B cell (primary cell): ENCODE results near the gene GPC3. TPM values are rescaled to one million over a fixed set of nuclear protein-coding genes. Genes with fewer than 3 reads are reported as not detected.

Source experiments
- ATAC-seq: fragments of 200-7000 bp; cut with Tn5 transposase; one replicate; pipeline ENCODE4 v1.10.0; 2021; ENCODE audit warnings: low read depth, mild to moderate bottlenecking, moderate number of reproducible peaks, moderate library complexity
- CTCF ChIA-PET: fragments of 350-600 bp; sonication (Branson Sonifier 250); formaldehyde crosslinking; loops from one replicate; lab custom pipeline; 2021; ENCODE audit warnings: antibody characterized with exemption, inconsistent platforms; lab: Charles Lee
- POLR2A ChIA-PET: fragments of 350-600 bp; sonication (Branson Sonifier 250); formaldehyde crosslinking; loops from one replicate; lab custom pipeline; 2021; ENCODE audit warnings: antibody characterized with exemption; lab: Charles Lee
- DNase-seq: peaks from one replicate; pipeline ENCODE4 v3.0.0; 2013
- H2AFZ ChIP-seq: 2 replicates; pipeline ENCODE4 v1.6.1; 2012; ENCODE audit warnings: mild to moderate bottlenecking, low read depth, low read length; ENCODE audit not compliant: insufficient read depth, poor library complexity, severe bottlenecking
- H3K27ac ChIP-seq, 2 donors: 1 replicate in 1 of 2; 2 replicates in 1 of 2; pipeline ENCODE4 v1.5.1; 2012 to 2013; ENCODE audit warnings: low read length in 2 of 2, mild to moderate bottlenecking in 2 of 2, moderate library complexity in 1 of 2
- H3K27me3 ChIP-seq, 4 experiments: fragments of 200-600 bp in 1 of 4; sonication (generic) in 1 of 4; replicated peaks in 1 of 4; 1 replicate in 2 of 4; 2 replicates in 2 of 4; pipeline versions ENCODE4 v1.6.1 to v1.7.0; 2013 to 2016; ENCODE audit warnings: low read length in 3 of 4, mild to moderate bottlenecking in 2 of 4, mixed read lengths in 1 of 4, moderate library complexity in 1 of 4; ENCODE audit not compliant: insufficient read depth in 4 of 4, control insufficient read depth in 3 of 4; ENCODE audit errors: control extremely low read depth in 1 of 4
- H3K36me3 ChIP-seq, 2 experiments: replicated peaks in 1 of 2; 1 replicate in 1 of 2; 2 replicates in 1 of 2; pipeline versions ENCODE4 v1.6.1 to v1.7.1; 2013; ENCODE audit warnings: low read length in 1 of 2; ENCODE audit not compliant: insufficient read depth in 2 of 2, control insufficient read depth in 1 of 2; ENCODE audit errors: control extremely low read depth in 1 of 2, extremely low read depth in 1 of 2
- H3K4me1 ChIP-seq, 2 donors: fragments of 200-600 bp in 1 of 2; sonication (generic) in 1 of 2; 1 replicate in 1 of 2; 2 replicates in 1 of 2; pipeline versions ENCODE4 v1.5.1 to v1.6.1; 2013 to 2017; ENCODE audit warnings: low read length in 2 of 2; ENCODE audit not compliant: control insufficient read depth in 2 of 2, insufficient read depth in 2 of 2
- H3K4me2 ChIP-seq: replicated peaks from 2 replicates; pipeline ENCODE3; 2012; ENCODE audit warnings: mild to moderate bottlenecking, low read depth, low read length; ENCODE audit not compliant: poor library complexity, severe bottlenecking
- H3K4me3 ChIP-seq, 5 experiments: fragments of 200-600 bp in 1 of 5; sonication (generic) in 1 of 5; 1 replicate in 3 of 5; 2 replicates in 2 of 5; pipeline versions ENCODE4 v1.5.1 to v1.7.0; 2011 to 2016; ENCODE audit warnings: low read length in 4 of 5, mild to moderate bottlenecking in 4 of 5, low read depth in 2 of 5, control low read depth in 1 of 5, moderate library complexity in 1 of 5; ENCODE audit not compliant: insufficient read depth in 1 of 5; ENCODE audit errors: control extremely low read depth in 1 of 5, extremely low read depth in 1 of 5
- H3K79me2 ChIP-seq: fragments of 200-600 bp; sonication (generic); one replicate; pipeline ENCODE4 v1.6.0; 2016; ENCODE audit warnings: low read length; ENCODE audit not compliant: control insufficient read depth, insufficient read depth
- H3K9ac ChIP-seq: fragments of 200-600 bp; sonication (generic); 2 replicates; pipeline ENCODE4 v1.6.1; 2017; ENCODE audit warnings: mild to moderate bottlenecking, low read length, moderate library complexity
- H3K9me3 ChIP-seq, 3 donors: one replicate each; pipeline versions ENCODE4 v1.6.1 to v1.7.1; 2013; ENCODE audit warnings: low read length in 2 of 3; ENCODE audit not compliant: control insufficient read depth in 2 of 3, insufficient read depth in 1 of 3; ENCODE audit errors: control extremely low read depth in 1 of 3
- H4K20me1 ChIP-seq: 2 replicates; pipeline ENCODE4 v1.6.0; 2012; ENCODE audit warnings: mild to moderate bottlenecking, low read length; ENCODE audit not compliant: insufficient read depth, control insufficient read depth, poor library complexity, severe bottlenecking
- H3K27ac Mint-ChIP-seq: one replicate; pipeline ENCODE4 v1.8.0; 2021; ENCODE audit warnings: mixed read lengths
- H3K27me3 Mint-ChIP-seq: one replicate; pipeline ENCODE4 v1.8.0; 2021; ENCODE audit warnings: mixed read lengths
- H3K4me1 Mint-ChIP-seq: one replicate; pipeline ENCODE4 v1.8.0; 2021; ENCODE audit warnings: mixed read lengths
- H3K4me3 Mint-ChIP-seq: one replicate; pipeline ENCODE4 v1.8.0; 2021; ENCODE audit warnings: mixed read lengths
- H3K9me3 Mint-ChIP-seq: one replicate; pipeline ENCODE4 v1.8.0; 2022; ENCODE audit warnings: mixed read lengths; ENCODE audit not compliant: insufficient read depth
- EZH2 ChIP-seq: IDR thresholded peaks from 2 replicates; pipeline ENCODE4 v1.6.1; 2012; ENCODE audit warnings: borderline replicate concordance, low read depth, mild to moderate bottlenecking, moderate library complexity, low read length; ENCODE audit not compliant: insufficient read depth, poor library complexity, severe bottlenecking
- WGBS: methylation state at CpG from one replicate; pipeline ENCODE4 v1.1.5; 2013; ENCODE audit warnings: missing lambda C conversion rate; ENCODE audit not compliant: insufficient coverage; 5-methylcytosine and 5-hydroxymethylcytosine counted together
- intact Hi-C: fragments of 100-400 bp; cut with micrococcal nuclease; formaldehyde crosslinking; loops from one replicate; pipeline ENCODE4 v1.10.0; 2022
- polyA plus RNA-seq: library from polyadenylated mRNA; depleted of rRNA; stranded (reverse); fragments of >200 nt; gene quantifications from 2 replicates; pipeline ENCODE4 v1.2.3, GENCODE V29; 2012
- total RNA-seq, 2 donors: library from RNA; stranded (reverse); fragments of 120-200 nt in 1 of 2; gene quantifications; 1 replicate in 1 of 2; 2 replicates in 1 of 2; pipeline versions ENCODE4 v1.2.3 to v1.2.4, GENCODE V29; 2013 to 2022
- TF ChIP-seq, protein P1 (sequence below): fragments of 200-600 bp; IDR thresholded peaks from one replicate; pipeline ENCODE4 v1.8.0; 2022; ENCODE audit warnings: antibody characterized with exemption, mild to moderate bottlenecking

Gene GPC3
- total and polyA plus RNA-seq, 2 donors (not counting 1 experiment from before 2014, with no cell fraction given) = not detected

GRCh38 chrX:133953078-133953477 lies 32.3 kb downstream of the GPC3 start:
- CTCF ChIA-PET = no interaction called here
- no peaks in the 10 kb centered on the region for H3K27me3 ChIP-seq

GRCh38 chrX:133951098-133951497 lies 34.3 kb downstream of the GPC3 start:
- no peak overlapping the region for H3K4me2 ChIP-seq
- TF ChIP-seq, protein P1, sequence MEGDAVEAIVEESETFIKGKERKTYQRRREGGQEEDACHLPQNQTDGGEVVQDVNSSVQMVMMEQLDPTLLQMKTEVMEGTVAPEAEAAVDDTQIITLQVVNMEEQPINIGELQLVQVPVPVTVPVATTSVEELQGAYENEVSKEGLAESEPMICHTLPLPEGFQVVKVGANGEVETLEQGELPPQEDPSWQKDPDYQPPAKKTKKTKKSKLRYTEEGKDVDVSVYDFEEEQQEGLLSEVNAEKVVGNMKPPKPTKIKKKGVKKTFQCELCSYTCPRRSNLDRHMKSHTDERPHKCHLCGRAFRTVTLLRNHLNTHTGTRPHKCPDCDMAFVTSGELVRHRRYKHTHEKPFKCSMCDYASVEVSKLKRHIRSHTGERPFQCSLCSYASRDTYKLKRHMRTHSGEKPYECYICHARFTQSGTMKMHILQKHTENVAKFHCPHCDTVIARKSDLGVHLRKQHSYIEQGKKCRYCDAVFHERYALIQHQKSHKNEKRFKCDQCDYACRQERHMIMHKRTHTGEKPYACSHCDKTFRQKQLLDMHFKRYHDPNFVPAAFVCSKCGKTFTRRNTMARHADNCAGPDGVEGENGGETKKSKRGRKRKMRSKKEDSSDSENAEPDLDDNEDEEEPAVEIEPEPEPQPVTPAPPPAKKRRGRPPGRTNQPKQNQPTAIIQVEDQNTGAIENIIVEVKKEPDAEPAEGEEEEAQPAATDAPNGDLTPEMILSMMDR = no peak
- no peak for TF ChIP-seq EZH2
- H3K27ac ChIP-seq = no peak overlapping the region
- no peaks in the 10 kb centered on the region for H4K20me1 ChIP-seq
- H3K79me2 ChIP-seq = no peaks in the 10 kb centered on the region
- no peak overlapping the region for H3K27ac Mint-ChIP-seq
- H3K4me1 ChIP-seq = no peaks in the 10 kb centered on the region
- no peaks in the 10 kb centered on the region for H3K4me1 Mint-ChIP-seq
- intact Hi-C loops = no loop called here
- no peak overlapping the region for H3K9ac ChIP-seq
- ChIA-PET CTCF (no interaction called here), POLR2A (no interaction called here)
- H3K27me3 Mint-ChIP-seq = peaks cover 9% of the 10 kb centered on the region
- H2AFZ ChIP-seq = no peak overlapping the region
- H3K4me3 ChIP-seq = no peak overlapping the region
- no peaks in the 10 kb centered on the region for H3K36me3 ChIP-seq
- no CpG with 5 or more reads among the region's 2 CpGs for WGBS
- DNase-seq (no peak), ATAC-seq (no peak)
- H3K9me3 Mint-ChIP-seq = no peaks in the 10 kb centered on the region
- no peaks in the 10 kb centered on the region for H3K9me3 ChIP-seq
- no peak overlapping the region for H3K4me3 Mint-ChIP-seq
- H3K27me3 ChIP-seq = no peaks in the 10 kb centered on the region

More at GRCh38 chrX:133953078-133953477, 32.3 kb downstream of the GPC3 start:
- intact Hi-C loops = no loop called here
- TF ChIP-seq EZH2 = no peak
- TF ChIP-seq, protein P1 = no peak
- no peaks in the 10 kb centered on the region for H3K79me2 ChIP-seq
- no peak overlapping the region for H3K9ac ChIP-seq
- H3K4me1 Mint-ChIP-seq = no peaks in the 10 kb centered on the region
- no peak overlapping the region for H3K27ac Mint-ChIP-seq
- DNase-seq (no peak), ATAC-seq (no peak)
- H3K9me3 Mint-ChIP-seq = no peaks in the 10 kb centered on the region
- peaks cover 6% of the 10 kb centered on the region for H3K27me3 Mint-ChIP-seq
- H3K4me3 Mint-ChIP-seq = no peak overlapping the region
- WGBS = no CpG with 5 or more reads among the region's 2 CpGs
- no peaks in the 10 kb centered on the region for H3K36me3 ChIP-seq
- H3K4me3 ChIP-seq = no peak overlapping the region
- no peak overlapping the region for H3K27ac ChIP-seq
- H2AFZ ChIP-seq = no peak overlapping the region
- no peak overlapping the region for H3K4me2 ChIP-seq
- POLR2A ChIA-PET = no interaction called here
- H3K9me3 ChIP-seq = no peaks in the 10 kb centered on the region
- H4K20me1 ChIP-seq = no peaks in the 10 kb centered on the region
- no peaks in the 10 kb centered on the region for H3K4me1 ChIP-seq
